ENCODE data around the gene MCM9.
"Not testable (repeated sequence)": the region's sequence is repeated elsewhere in the genome, so short reads cannot be mapped to it uniquely, and the experiment has no call there.

The MCM9 gene

DNA sequence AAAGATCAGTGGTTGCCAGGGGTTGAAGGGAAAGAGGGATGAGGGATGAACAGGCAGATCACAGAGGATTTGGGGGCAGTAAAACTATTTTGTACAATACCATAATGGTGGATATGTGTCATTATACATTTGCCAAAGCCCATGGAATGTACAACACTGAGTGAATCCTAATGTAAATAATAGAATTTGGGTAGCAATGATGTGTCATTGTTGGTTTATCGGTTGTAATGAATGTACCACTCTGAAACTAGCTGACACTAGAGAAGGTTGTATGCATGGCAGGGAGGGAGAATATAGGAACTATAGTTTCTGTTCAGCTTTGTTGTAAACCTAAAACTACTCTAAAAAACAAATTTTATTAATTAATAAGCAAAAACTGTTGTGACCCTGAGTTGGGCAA lies 58.8 kb downstream of the MCM9 start:
- Mint-ChIP-seq H3K27ac (no peak overlapping the region), H3K9me3 (peaks cover 5% of the 10 kb centered on the region), H3K4me3 (no peak overlapping the region), H3K36me3 (ENCODE audit: low read depth) (peaks cover 4% of the 10 kb centered on the region), H3K27me3 (ENCODE audit: low read depth) (no peaks in the 10 kb centered on the region), H3K4me1 (ENCODE audit: low read depth) (peaks cover 8% of the 10 kb centered on the region)
- no peak for DNase-seq (ENCODE audit: low spot score)

DNA sequence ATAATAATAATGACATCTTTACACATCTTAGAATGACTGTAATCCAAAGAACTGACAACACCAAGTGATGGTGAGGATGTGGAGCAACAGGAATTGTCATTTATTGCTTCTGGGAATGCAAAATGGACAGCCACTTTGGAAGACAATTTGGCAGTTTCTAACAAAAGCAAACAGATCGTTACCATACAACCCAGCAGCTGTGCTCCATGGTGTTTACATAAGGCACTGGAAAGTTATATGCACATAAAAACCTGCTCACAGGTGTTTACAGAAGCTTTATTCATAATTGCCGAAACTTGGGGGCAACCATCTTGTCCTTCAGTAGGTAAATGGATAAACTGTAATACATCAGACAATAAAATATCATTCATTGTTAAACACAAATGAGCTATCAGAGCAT lies 59.3 kb downstream of the MCM9 start:
- H3K9me3 Mint-ChIP-seq = peaks cover 5% of the 10 kb centered on the region
- DNase-seq (ENCODE audit: low spot score) = no peak
- H3K4me1 Mint-ChIP-seq (ENCODE audit: low read depth) = peaks cover 7% of the 10 kb centered on the region
- peaks cover 7% of the 10 kb centered on the region for H3K36me3 Mint-ChIP-seq (ENCODE audit: low read depth)
- H3K4me3 Mint-ChIP-seq = no peak overlapping the region
- H3K27ac Mint-ChIP-seq = no peak overlapping the region
- no peaks in the 10 kb centered on the region for H3K27me3 Mint-ChIP-seq (ENCODE audit: low read depth)

DNA sequence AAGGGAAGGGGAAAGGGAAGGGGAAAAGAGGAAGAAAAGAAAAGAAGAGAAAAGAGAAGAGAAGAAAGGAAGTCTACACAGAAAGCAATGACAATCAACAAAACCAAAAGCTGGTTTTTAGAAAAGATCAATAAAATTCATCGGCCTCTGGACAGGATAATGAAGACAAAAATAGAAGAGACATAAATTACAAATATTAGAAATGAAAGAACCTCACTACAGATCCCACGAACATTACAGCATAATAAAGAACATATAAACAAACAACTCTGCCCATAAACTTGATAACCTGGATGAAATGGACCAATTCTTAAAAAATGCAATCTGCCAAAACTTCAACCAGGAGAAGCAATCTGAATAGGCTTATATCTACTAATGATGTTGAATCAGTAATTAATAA lies 61.7 kb downstream of the MCM9 start:
- Mint-ChIP-seq H3K9me3 (peaks cover 10% of the 10 kb centered on the region), H3K4me3 (no peak overlapping the region), H3K27me3 (ENCODE audit: low read depth) (no peaks in the 10 kb centered on the region), H3K27ac (no peak overlapping the region), H3K36me3 (ENCODE audit: low read depth) (peaks cover 15% of the 10 kb centered on the region), H3K4me1 (ENCODE audit: low read depth) (peaks cover 11% of the 10 kb centered on the region)
- no peak for DNase-seq (ENCODE audit: low spot score)

DNA sequence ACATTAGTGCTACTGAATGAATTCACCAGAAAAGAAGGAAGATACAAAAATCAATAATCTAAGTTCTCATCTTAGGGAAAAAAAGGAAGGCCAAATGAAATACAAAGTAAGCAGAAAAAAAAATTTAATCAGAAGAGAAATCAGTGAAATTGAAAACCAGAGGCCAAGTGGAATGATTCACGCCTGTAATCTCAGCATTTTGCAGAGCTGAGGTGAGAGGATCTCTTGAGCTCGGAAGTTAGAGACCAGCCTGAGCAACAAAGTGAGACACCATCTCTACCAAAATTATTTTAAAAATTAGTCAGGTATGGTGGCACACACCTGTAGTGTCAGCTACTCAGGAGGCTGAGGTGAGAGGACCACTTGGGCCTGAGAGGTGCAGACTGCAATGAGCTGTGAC lies 62.2 kb downstream of the MCM9 start:
- Mint-ChIP-seq H3K36me3 (ENCODE audit: low read depth) (peaks cover 17% of the 10 kb centered on the region), H3K9me3 (peaks cover 12% of the 10 kb centered on the region), H3K27me3 (ENCODE audit: low read depth) (no peaks in the 10 kb centered on the region), H3K27ac (no peak overlapping the region), H3K4me3 (no peak overlapping the region), H3K4me1 (ENCODE audit: low read depth) (peaks cover 11% of the 10 kb centered on the region)
- no peak for DNase-seq (ENCODE audit: low spot score)

DNA sequence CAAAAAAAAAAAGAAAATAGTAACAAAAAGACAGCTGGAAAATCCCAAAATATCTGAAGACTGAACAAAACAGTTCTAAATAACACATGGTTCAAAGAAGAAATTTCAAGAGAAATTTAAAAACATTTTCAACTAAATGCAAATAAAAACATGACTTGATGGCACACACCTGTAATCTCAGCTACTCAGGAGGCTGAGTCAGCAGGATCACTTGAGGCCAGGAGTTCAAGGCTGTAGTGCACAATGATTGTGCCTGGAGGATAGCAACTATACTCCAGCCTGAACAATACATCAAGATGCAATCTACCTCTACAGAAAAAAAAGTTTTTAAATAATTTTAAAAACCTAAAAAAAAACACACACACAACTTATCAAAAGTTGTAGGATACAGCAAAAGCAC lies 62.6 kb downstream of the MCM9 start:
- Mint-ChIP-seq H3K4me3 (no peak overlapping the region), H3K27ac (no peak overlapping the region), H3K27me3 (ENCODE audit: low read depth) (no peaks in the 10 kb centered on the region), H3K36me3 (ENCODE audit: low read depth) (peaks cover 17% of the 10 kb centered on the region), H3K4me1 (ENCODE audit: low read depth) (peaks cover 11% of the 10 kb centered on the region), H3K9me3 (peaks cover 12% of the 10 kb centered on the region)
- no peak for DNase-seq (ENCODE audit: low spot score)

DNA sequence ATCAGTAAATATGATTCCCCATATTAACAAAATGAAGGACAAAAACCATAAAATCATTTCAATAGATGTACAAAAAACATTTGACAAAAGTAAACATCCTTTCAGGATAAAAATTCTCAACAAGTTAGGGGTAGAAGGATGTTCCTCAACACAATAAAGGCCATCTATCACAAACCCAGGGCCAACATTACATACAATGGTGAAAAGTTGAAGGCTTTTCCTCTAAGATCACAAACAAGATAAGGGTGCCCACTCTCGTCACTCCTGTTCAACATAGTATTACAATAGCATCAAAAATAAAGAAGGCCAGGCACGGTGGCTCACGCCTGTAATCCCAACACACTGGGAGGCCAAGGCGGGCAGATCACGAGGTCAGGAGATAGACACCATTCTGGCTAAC lies 63.6 kb downstream of the MCM9 start:
- DNase-seq (ENCODE audit: low spot score) = no peak
- Mint-ChIP-seq H3K4me3 (no peak overlapping the region), H3K9me3 (peaks cover 19% of the 10 kb centered on the region), H3K4me1 (ENCODE audit: low read depth) (peaks cover 11% of the 10 kb centered on the region), H3K27me3 (ENCODE audit: low read depth) (no peaks in the 10 kb centered on the region), H3K36me3 (ENCODE audit: low read depth) (peaks cover 21% of the 10 kb centered on the region), H3K27ac (no peak overlapping the region)

DNA sequence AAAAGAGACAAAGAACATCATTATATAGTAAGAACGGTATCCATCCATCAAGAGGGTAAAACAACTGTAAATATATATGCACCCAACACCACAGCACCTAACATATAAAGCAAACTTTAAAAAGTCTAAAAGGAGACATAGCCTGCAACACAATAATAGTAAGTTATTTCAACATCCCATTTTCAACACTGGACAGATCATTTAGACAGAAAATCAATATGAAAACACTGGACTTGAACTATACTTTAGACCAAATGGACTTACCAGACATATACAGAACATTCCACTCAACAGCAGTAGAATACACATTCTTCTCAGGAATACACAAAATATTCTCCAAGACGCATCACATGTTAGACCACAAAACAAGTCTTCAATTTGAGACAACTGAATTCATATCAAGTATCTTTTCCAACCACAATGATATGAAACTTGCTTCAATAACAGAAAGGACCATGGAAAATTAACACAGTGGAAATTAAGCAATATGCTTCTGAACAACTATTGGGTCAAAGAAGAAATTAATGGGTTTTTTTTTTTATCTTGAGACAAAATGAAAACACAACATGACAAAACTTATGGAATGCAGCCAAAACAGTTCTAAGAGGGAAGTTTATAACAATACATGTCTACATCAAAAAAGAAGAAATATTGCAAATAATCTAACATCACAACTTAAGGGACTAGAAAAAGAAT lies 64.9 kb downstream of the MCM9 start:
- Mint-ChIP-seq H3K36me3 (ENCODE audit: low read depth) (peaks cover 28% of the 10 kb centered on the region), H3K27ac (no peak overlapping the region), H3K27me3 (ENCODE audit: low read depth) (no peaks in the 10 kb centered on the region)

DNA sequence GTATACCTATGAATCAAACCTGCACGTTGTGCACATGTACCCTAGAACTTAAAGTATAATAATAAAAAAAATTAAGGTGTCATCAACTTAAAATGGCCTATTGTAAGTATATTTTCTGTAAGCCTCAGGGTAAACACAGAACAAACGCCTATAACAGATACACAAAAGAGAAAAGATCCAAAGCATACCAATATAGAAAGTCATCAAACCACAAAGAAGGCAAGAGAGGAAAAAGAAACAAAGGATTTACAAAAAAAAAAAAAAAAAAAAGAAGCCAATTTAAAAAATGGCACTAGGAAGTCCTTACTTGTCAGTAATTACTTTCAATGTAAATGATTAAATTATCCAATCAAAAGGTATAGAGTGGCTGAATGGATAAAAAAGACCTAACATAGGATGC lies 65.6 kb downstream of the MCM9 start:
- Mint-ChIP-seq H3K27ac (no peak overlapping the region), H3K36me3 (ENCODE audit: low read depth) (peaks cover 28% of the 10 kb centered on the region), H3K27me3 (ENCODE audit: low read depth) (no peaks in the 10 kb centered on the region), H3K9me3 (peaks cover 26% of the 10 kb centered on the region), H3K4me3 (no peak overlapping the region), H3K4me1 (ENCODE audit: low read depth) (peaks cover 21% of the 10 kb centered on the region)
- no peak for DNase-seq (ENCODE audit: low spot score)

More for the DNA sequence above, 64.9 kb downstream of the MCM9 start:
- Mint-ChIP-seq H3K4me3 (no peak overlapping the region), H3K9me3 (peaks cover 26% of the 10 kb centered on the region), H3K4me1 (ENCODE audit: low read depth) (peaks cover 14% of the 10 kb centered on the region)
- DNase-seq (ENCODE audit: low spot score) = no peak

DNA sequence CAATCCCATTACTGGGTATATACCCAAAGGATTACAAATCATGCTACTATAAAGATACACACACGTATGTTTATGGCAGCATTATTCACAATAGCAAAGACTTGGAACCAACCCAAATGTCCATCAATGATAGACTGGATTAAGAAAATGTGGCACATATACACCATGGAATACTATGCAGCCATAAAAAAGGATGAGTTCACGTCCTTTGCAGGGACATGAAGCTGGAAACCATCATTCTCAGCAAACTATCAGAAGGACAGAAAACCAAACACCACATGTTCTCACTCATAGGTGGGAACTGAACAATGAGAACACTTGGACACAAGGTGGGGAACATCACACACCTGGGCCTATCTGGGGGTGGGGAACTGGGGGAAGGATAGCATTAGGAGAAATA lies 66.1 kb downstream of the MCM9 start:
- DNase-seq (ENCODE audit: low spot score); H3K27me3 Mint-ChIP-seq (ENCODE audit: low read depth); H3K27ac Mint-ChIP-seq; H3K4me3 Mint-ChIP-seq: not testable (repeated sequence)
- Mint-ChIP-seq H3K36me3 (ENCODE audit: low read depth) (peaks cover 28% of the 10 kb centered on the region), H3K9me3 (peaks cover 26% of the 10 kb centered on the region), H3K4me1 (ENCODE audit: low read depth) (peaks cover 26% of the 10 kb centered on the region)

DNA sequence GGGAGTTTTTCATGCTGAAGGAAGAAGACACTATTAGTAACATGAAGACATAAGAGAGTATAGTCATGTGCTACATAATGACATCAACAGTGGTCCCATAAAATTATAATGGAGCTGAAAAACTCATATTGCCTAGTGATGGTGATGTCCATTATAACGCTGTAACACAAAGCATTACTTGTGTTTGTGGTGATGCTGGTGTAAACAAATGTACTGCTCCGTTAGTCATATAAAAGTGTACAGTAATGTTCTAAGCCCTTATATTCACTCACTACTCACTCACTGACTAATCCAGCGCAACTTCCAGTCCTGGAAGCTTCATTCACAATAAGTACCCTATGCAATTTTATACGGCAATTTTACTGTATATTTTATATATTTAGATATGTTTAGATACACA lies 67.8 kb downstream of the MCM9 start:
- H3K27ac Mint-ChIP-seq = no peak overlapping the region
- no peaks in the 10 kb centered on the region for H3K27me3 Mint-ChIP-seq (ENCODE audit: low read depth)
- no peak overlapping the region for H3K4me3 Mint-ChIP-seq
- no peak for DNase-seq (ENCODE audit: low spot score)
- H3K9me3 Mint-ChIP-seq = peaks cover 26% of the 10 kb centered on the region
- H3K36me3 Mint-ChIP-seq (ENCODE audit: low read depth) = peaks cover 38% of the 10 kb centered on the region
- peaks cover 30% of the 10 kb centered on the region for H3K4me1 Mint-ChIP-seq (ENCODE audit: low read depth)

DNA sequence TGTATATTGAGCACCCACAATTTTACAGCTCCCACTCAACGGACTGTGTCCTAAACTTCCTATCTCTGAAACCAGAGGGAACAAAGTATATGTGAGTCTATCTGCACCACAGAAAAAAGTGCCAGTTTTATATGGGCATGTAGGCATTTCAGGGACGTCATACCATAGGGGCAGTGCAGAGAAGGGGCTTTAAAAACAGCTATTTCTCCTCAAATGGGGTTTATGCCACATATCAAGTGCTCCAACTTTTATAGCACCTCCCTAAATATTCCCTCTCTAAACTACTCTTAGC lies 69.9 kb downstream of the MCM9 start:
- H3K4me1 Mint-ChIP-seq (ENCODE audit: low read depth) = peaks cover 30% of the 10 kb centered on the region
- H3K9me3 Mint-ChIP-seq = peaks cover 32% of the 10 kb centered on the region
- DNase-seq (ENCODE audit: low spot score) = no peak
- H3K4me3 Mint-ChIP-seq = no peak overlapping the region
- no peak overlapping the region for H3K27ac Mint-ChIP-seq
- no peaks in the 10 kb centered on the region for H3K27me3 Mint-ChIP-seq (ENCODE audit: low read depth)
- H3K36me3 Mint-ChIP-seq (ENCODE audit: low read depth) = peaks cover 36% of the 10 kb centered on the region

DNA sequence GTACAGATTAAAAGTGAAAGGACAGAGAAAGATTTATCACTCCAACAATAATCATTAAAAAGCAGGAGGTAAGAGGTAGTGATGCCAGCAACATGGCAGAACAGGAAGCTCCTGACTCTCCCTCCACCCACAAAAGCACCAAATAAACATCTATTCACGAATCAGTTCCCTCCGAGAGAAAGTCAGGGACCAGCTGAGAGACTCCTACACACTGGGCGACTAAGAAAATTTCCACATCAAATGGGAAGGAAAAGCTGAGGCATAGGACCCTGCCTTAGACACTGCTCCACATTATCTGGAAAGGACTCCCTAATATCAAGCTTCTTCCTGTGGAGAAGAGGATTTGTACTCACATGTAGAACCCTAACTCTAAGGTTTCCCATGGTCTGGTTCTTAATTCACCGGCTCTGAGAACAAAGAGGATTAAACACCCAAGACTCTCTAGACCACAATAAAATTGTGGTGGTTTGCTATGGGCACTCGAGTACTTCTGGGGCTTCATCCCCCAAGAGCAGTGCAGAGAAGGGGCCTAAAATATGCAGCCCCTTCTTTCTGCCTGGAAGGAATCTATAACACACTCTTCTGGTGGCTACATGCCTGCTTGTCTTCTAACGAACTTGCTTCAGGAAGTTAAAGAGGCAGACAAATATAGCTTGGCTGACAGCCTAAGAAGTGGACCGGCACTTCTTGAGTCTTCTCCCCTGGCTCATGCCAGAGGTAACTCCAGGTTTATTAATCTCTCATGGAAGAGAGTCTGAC lies 70.4 kb downstream of the MCM9 start:
- H3K27me3 Mint-ChIP-seq (ENCODE audit: low read depth) = no peaks in the 10 kb centered on the region
- H3K9me3 Mint-ChIP-seq = peaks cover 30% of the 10 kb centered on the region
- DNase-seq (ENCODE audit: low spot score) = no peak
- H3K4me3 Mint-ChIP-seq = peak overlapping the region; percentile 56
- no peak overlapping the region for H3K27ac Mint-ChIP-seq
- peaks cover 29% of the 10 kb centered on the region for H3K4me1 Mint-ChIP-seq (ENCODE audit: low read depth)
- peaks cover 32% of the 10 kb centered on the region for H3K36me3 Mint-ChIP-seq (ENCODE audit: low read depth)

DNA sequence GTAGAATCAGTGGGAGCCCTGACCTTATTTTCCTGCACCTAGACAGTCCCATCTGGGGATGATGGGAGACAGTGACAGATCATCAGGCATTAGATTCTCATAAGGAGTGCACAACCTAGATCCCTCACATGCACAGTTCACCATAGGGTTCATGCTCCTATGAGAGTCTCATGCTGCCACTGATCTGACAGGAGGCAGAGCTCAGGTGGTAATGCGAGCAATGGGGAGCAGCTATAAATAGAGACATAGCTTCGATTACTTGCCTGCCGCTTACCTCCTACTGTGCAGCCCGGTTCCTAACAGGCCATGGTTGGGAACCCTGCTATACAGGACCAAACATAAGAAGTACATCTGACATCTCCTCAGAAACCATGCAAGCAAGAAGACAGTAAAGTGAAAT lies 72.5 kb downstream of the MCM9 start:
- no peak overlapping the region for H3K27ac Mint-ChIP-seq
- no peak overlapping the region for H3K4me3 Mint-ChIP-seq
- H3K4me1 Mint-ChIP-seq (ENCODE audit: low read depth) = peaks cover 27% of the 10 kb centered on the region

DNA sequence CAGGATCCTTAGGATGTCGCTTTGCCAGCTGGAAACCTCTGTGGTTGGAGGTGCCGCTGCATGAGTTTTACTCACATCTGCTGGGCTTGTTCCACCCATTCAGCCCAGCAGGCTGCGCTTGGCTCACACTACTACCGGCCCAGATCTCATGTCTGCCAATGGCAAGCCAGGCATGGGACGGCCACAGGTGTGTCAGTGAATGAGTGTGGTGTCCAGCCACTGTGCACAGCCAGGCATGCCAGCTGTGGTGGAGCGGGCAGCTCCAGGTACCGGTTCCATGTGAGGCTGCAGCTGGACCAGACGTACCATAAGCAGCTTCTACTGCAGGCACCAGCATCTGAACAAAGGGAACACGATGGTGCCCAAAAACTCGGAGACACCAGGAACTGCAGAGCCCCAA lies 74.1 kb downstream of the MCM9 start:
- Mint-ChIP-seq H3K4me3 (no peak overlapping the region), H3K36me3 (ENCODE audit: low read depth) (peaks cover 16% of the 10 kb centered on the region), H3K27me3 (ENCODE audit: low read depth) (no peaks in the 10 kb centered on the region), H3K27ac (no peak overlapping the region), H3K4me1 (ENCODE audit: low read depth) (peaks cover 25% of the 10 kb centered on the region), H3K9me3 (peaks cover 12% of the 10 kb centered on the region)
- no peak for DNase-seq (ENCODE audit: low spot score)

More for the DNA sequence above, 72.5 kb downstream of the MCM9 start:
- no peak for DNase-seq (ENCODE audit: low spot score)
- peaks cover 25% of the 10 kb centered on the region for H3K36me3 Mint-ChIP-seq (ENCODE audit: low read depth)
- H3K9me3 Mint-ChIP-seq = peaks cover 23% of the 10 kb centered on the region
- H3K27me3 Mint-ChIP-seq (ENCODE audit: low read depth) = no peaks in the 10 kb centered on the region

DNA sequence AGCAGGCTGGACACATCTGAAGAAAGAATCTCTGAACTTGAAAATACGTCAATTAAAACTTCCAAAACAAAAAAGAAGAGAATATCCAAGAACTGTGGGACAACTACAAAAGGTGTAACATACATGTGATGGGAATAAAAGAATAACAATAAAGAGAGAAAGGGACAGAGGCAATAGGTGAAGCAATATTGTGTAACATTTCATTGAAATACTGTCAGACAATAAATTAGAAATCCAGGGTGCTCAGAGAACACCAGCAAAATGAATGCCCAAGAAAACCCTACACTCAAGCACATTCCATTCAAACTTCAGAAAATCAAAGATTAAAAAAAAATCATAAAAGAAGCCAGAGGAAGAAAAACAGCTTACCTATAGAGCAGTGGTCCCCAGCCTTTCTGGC lies 74.6 kb downstream of the MCM9 start:
- Mint-ChIP-seq H3K9me3 (peaks cover 9% of the 10 kb centered on the region), H3K4me1 (ENCODE audit: low read depth) (peaks cover 25% of the 10 kb centered on the region), H3K4me3 (no peak overlapping the region), H3K36me3 (ENCODE audit: low read depth) (peaks cover 14% of the 10 kb centered on the region), H3K27me3 (ENCODE audit: low read depth) (no peaks in the 10 kb centered on the region), H3K27ac (no peak overlapping the region)
- DNase-seq (ENCODE audit: low spot score) = no peak

Data from T-helper 2 cell treated with Interferon-gamma antibody and Interleukin-4, amounts not matched to agents 5 μg/mL and 100 μg/mL, for 36 hours (primary cell).